Adrenal gland (tissue), 12 donors: ENCODE measurements around the gene IPP. TPM values are rescaled to one million over a fixed set of nuclear protein-coding genes. Genes with fewer than 3 reads are reported as not detected.

Experiments
- DNase-seq, 7 donors: peaks; one replicate each; pipeline ENCODE4 v3.0.0-alpha.2; 2019 to 2020
- H3K27ac ChIP-seq, 5 donors: fragments of 200-600 bp; sonication (generic) in 4 of 5; 1 replicate in 3 of 5; 2 replicates in 2 of 5; pipeline versions ENCODE4 v1.5.1 to v1.8.0; 2016 to 2020; ENCODE audit warnings: mild to moderate bottlenecking in 1 of 5
- H3K27me3 ChIP-seq: fragments of 200-600 bp; 2 replicates; pipeline ENCODE4 v1.8.0; 2021
- H3K36me3 ChIP-seq, 2 donors: fragments of 200-600 bp; replicated peaks in 1 of 2; 1 replicate in 1 of 2; 2 replicates in 1 of 2; pipeline versions ENCODE4 v1.5.1 to v1.8.0; 2018 to 2022
- H3K4me1 ChIP-seq, 2 donors: fragments of 200-600 bp; replicated peaks in 1 of 2; 1 replicate in 1 of 2; 2 replicates in 1 of 2; pipeline versions ENCODE4 v1.5.1 to v1.8.0; 2018 to 2021
- H3K4me3 ChIP-seq, 4 donors: fragments of 200-600 bp; sonication (generic) in 3 of 4; one replicate each; pipeline ENCODE4 v1.5.1; 2016 to 2018
- H3K9me3 ChIP-seq, 3 donors: fragments of 200-600 bp; sonication (generic) in 1 of 3; replicated peaks in 1 of 3; 1 replicate in 2 of 3; 2 replicates in 1 of 3; pipeline versions ENCODE4 v1.5.1 to v1.8.0; 2016 to 2021
- CTCF ChIP-seq, 6 experiments: fragments of 450-650 bp in 4 of 6; fragments of 200-600 bp in 2 of 6; sonication (generic) in 1 of 6; IDR thresholded peaks; 1 replicate in 5 of 6; 2 replicates in 1 of 6; pipeline versions ENCODE4 v1.5.1 to v1.8.0; 2016 to 2021; ENCODE audit warnings: antibody characterized with exemption in 6 of 6, mild to moderate bottlenecking in 2 of 6, moderate library complexity in 1 of 6
- POLR2A ChIP-seq, 2 donors: fragments of 450-650 bp; IDR thresholded peaks; one replicate each; pipeline ENCODE4 v1.6.1; 2017; ENCODE audit warnings: antibody characterized with exemption in 2 of 2, mild to moderate bottlenecking in 2 of 2, moderate library complexity in 1 of 2
- WGBS, 4 donors: extraction: QIAGEN DNeasy Blood & Tissue Kit in 2 of 4; methylation state at CpG; one replicate each; pipeline versions ENCODE4 v1.1.5 to v1.1.7; 2013 to 2017; 5-methylcytosine and 5-hydroxymethylcytosine counted together
- intact Hi-C, 2 donors: fragments of 100-400 bp; cut with DNase I; formaldehyde crosslinking; loops; one replicate each; pipeline versions ENCODE4 v1.14.1 to v1.15.0; 2022 to 2023
- polyA plus RNA-seq, 3 donors: library from polyadenylated mRNA; stranded (reverse); fragments of 200-250 nt in 2 of 3; fragments of 350-450 nt in 1 of 3; fragmentation: Illumina TruSeq in 1 of 3; extraction: RNeasy Lipid Tissue Mini Kit (QIAGEN cat#74804) in 1 of 3; gene quantifications; one replicate each; pipeline ENCODE4 v1.2.3, GENCODE V29; 2013 to 2014
- total RNA-seq, 9 donors: library from RNA; depleted of rRNA in 4 of 9; stranded (reverse); fragments of >200 nt in 4 of 9; fragments of 120-200 nt in 1 of 9; fragmentation: NEBNext Ultra II Directional in 1 of 9; extraction: Animal tissue kit (Norgen Biotek cat#: 25700) in 1 of 9; gene quantifications; one replicate each; pipeline versions ENCODE4 v1.1.0 to v1.2.4, GENCODE V29; 2013 to 2023
- donor health status: healthy with polysubstance abuse.
- donor health status: Bipolar disorder and iron deficiency.
- donor health status: DM: yes; HTN: yes; CAD: no.
- donor health status: DM: no; HTN: no; CAD: no.
- donor health status: DM: no; HTN: no; CAD: no.
- donor health status: DM: yes; HTN: yes; CAD: no.

Gene IPP
- total and polyA plus RNA-seq, 12 donors, result 2.8 to 23.9 (median 11.3) TPM

- TF ChIP-seq CTCF (IDR thresholded peaks at IDR 0.05) (no peak), POLR2A (IDR thresholded peaks at IDR 0.05) (no peak)
- Histone ChIP-seq H3K9me3 (no peaks in the 10 kb centered on the region), H3K27ac (peak overlapping the region; percentile 71 to 100 (median 98)), H3K36me3 (no peaks in the 10 kb centered on the region), H3K27me3 (no peaks in the 10 kb centered on the region), H3K4me3 (peak overlapping the region; percentile 51 to 91 (median 72)), H3K4me1 (peaks cover 19 to 58% of the 10 kb centered on the region in 2 donors)
- DNase-seq, result peak; percentile 65 to 87 (median 75)
- intact Hi-C loops, result loop anchor here (10.0 kb wide), 2 partner anchors 51 to 101 kb away; partner anchors contain the start of gene NASP (in 1 of the 2)
- WGBS, 4 donors, result 0 to 1% (median 0%) methylated on average over 10 to 27 of the region's 27 CpGs
Observed at GRCh38 chr1:45686015-45686287, 64.5 kb downstream of the IPP start.

- WGBS, 4 donors, result 0 to 1% (median 0%) methylated on average over 13 of the region's 13 CpGs
- no peaks in the 10 kb centered on the region for H3K27me3 ChIP-seq
- peaks cover 24 to 63% of the 10 kb centered on the region in 2 donors for H3K4me1 ChIP-seq
- no peak for DNase-seq
- no peaks in the 10 kb centered on the region for H3K36me3 ChIP-seq
- H3K4me3 ChIP-seq, result peak overlapping the region; percentile 51 to 91 (median 72)
- H3K9me3 ChIP-seq, result no peaks in the 10 kb centered on the region
- peak overlapping the region; percentile 71 to 100 (median 98) for H3K27ac ChIP-seq
- TF ChIP-seq POLR2A (IDR thresholded peaks at IDR 0.05) (no peak), CTCF (IDR thresholded peaks at IDR 0.05) (no peak)
- intact Hi-C loops, result loop anchor here (10.0 kb wide), 2 partner anchors 51 to 101 kb away; partner anchors contain the start of gene NASP (in 1 of the 2)
Observed at GRCh38 chr1:45685308-45686014, 65.0 kb downstream of the IPP start.

- WGBS, 4 donors, result 13 to 23% (median 22%) methylated on average over 2 of the region's 2 CpGs
- H3K27ac ChIP-seq, result peak overlapping the region in 1 of 5 donors; percentile 100
- intact Hi-C loops, result loop anchor here (10.0 kb wide), 2 partner anchors 50 to 100 kb away; partner anchors contain the start of gene NASP (in 1 of the 2)
- H3K4me3 ChIP-seq, result peak overlapping the region in 1 of 4 donors; percentile 91
- no peak for TF ChIP-seq POLR2A (IDR thresholded peaks at IDR 0.05)
- no peak for TF ChIP-seq CTCF (IDR thresholded peaks at IDR 0.05)
- H3K9me3 ChIP-seq, result no peaks in the 10 kb centered on the region
- no peaks in the 10 kb centered on the region for H3K27me3 ChIP-seq
- no peaks in the 10 kb centered on the region for H3K36me3 ChIP-seq
- no peak for DNase-seq
- H3K4me1 ChIP-seq, result peaks cover 34 to 70% of the 10 kb centered on the region in 2 donors
Observed at GRCh38 chr1:45684402-45684801, 66.1 kb downstream of the IPP start.

- Histone ChIP-seq H3K36me3 (no peaks in the 10 kb centered on the region), H3K27me3 (no peaks in the 10 kb centered on the region), H3K4me1 (peaks cover 39 to 75% of the 10 kb centered on the region in 2 donors), H3K4me3 (no peak overlapping the region), H3K9me3 (no peaks in the 10 kb centered on the region), H3K27ac (no peak overlapping the region)
- intact Hi-C loops, result loop anchor here (10.0 kb wide), 2 partner anchors 48 to 98 kb away; partner anchors contain the start of gene NASP (in 1 of the 2)
- no peak for DNase-seq
- WGBS, 4 donors, result 84 to 93% (median 91%) methylated on average over 6 of the region's 6 CpGs
- TF ChIP-seq POLR2A (IDR thresholded peaks at IDR 0.05) (no peak), CTCF (IDR thresholded peaks at IDR 0.05) (no peak)
Observed at GRCh38 chr1:45682942-45683341, 67.5 kb downstream of the IPP start.
